ENCODE measurements around the gene MCF2L2. TPM values are rescaled to one million over a fixed set of nuclear protein-coding genes. Genes with fewer than 3 reads are reported as not detected.

The MCF2L2 gene
- total and polyA plus RNA-seq, 10 donors, result 0.46 to 37.7 (median 17.6) TPM

GRCh38 chr3:183227586-183227985, 200.8 kb downstream of the MCF2L2 start:
- TF ChIP-seq CTCF (IDR thresholded peaks at IDR 0.05 in 8 of 11, conservative IDR thresholded peaks at IDR 0.05 in 3 of 11) (no peak), POLR2A (IDR thresholded peaks at IDR 0.05) (no peak), POLR2AphosphoS5 (IDR thresholded peaks at IDR 0.05) (no peak)
- H3K4me1 ChIP-seq, result peaks cover 0 to 5% (median 0%) of the 10 kb centered on the region in 6 donors
- no peak overlapping the region for H3K4me3 ChIP-seq
- no peaks in the 10 kb centered on the region for H3K27me3 ChIP-seq (replicated peaks in 1 of 7)
- no peak for DNase-seq
- H3K9me3 ChIP-seq, result no peaks in the 10 kb centered on the region
- intact Hi-C loops (cut with DNase I; ENCODE audit: low total_unique reads), result no loop called here
- H3K27ac ChIP-seq, result no peak overlapping the region
- H3K36me3 ChIP-seq, result peaks cover 0 to 17% (median 0%) of the 10 kb centered on the region in 6 donors
- WGBS, 5 donors, result 87 to 94% (median 93%) methylated on average over 4 of the region's 4 CpGs

DNA sequence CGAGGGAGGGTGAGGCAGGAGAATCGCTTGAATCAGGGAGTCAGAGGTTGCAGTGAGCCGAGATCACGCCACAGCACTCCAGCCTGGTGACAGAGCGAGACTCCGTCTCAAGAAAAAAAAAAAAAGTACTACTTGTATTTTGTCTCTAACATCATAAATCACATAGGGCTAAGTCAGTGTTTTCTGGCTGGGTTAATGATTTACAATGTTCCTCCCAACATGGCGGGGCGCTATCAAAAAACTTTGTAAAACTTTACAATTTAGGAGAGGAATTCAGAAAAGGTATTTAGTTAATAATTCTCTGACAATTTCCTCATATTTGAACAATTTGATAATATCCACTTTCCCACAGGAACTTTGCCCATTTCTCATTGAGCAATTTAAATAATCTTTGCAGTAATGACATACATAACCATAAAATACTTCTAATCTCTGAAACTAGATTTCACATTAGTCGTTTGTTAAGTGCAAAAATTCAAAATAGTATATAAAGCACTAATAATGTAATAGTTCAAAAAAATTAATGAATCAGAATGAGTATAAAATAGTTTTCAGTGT, 202.0 kb downstream of the MCF2L2 start:
- intact Hi-C loops (cut with DNase I; ENCODE audit: low total_unique reads), result no loop called here
- Histone ChIP-seq H3K27me3 (replicated peaks in 1 of 7) (no peaks in the 10 kb centered on the region), H3K36me3 (peaks cover 0 to 20% (median 2%) of the 10 kb centered on the region in 6 donors), H3K27ac (no peak overlapping the region), H3K4me3 (no peak overlapping the region), H3K9me3 (no peaks in the 10 kb centered on the region), H3K4me1 (peaks cover 0 to 5% (median 0%) of the 10 kb centered on the region in 6 donors)
- DNase-seq, result no peak
- WGBS, 5 donors, result 81 to 95% (median 87%) methylated on average over 9 of the region's 9 CpGs
- TF ChIP-seq POLR2A (IDR thresholded peaks at IDR 0.05) (no peak), CTCF (IDR thresholded peaks at IDR 0.05 in 8 of 11, conservative IDR thresholded peaks at IDR 0.05 in 3 of 11) (no peak), POLR2AphosphoS5 (IDR thresholded peaks at IDR 0.05) (no peak)

GRCh38 chr3:183224180-183224970, 204.0 kb downstream of the MCF2L2 start:
- no peak overlapping the region for H3K4me3 ChIP-seq
- DNase-seq, result no peak
- 37 to 59% (median 47%) methylated on average over 11 of the region's 11 CpGs for WGBS, 5 donors
- H3K4me1 ChIP-seq, result peaks cover 0 to 5% (median 0%) of the 10 kb centered on the region in 6 donors
- peaks cover 0 to 25% (median 2%) of the 10 kb centered on the region in 6 donors for H3K36me3 ChIP-seq
- H3K27me3 ChIP-seq (replicated peaks in 1 of 7), result no peaks in the 10 kb centered on the region
- intact Hi-C loops (cut with DNase I; ENCODE audit: low total_unique reads), result no loop called here
- H3K27ac ChIP-seq, result no peak overlapping the region
- H3K9me3 ChIP-seq, result no peaks in the 10 kb centered on the region
- TF ChIP-seq CTCF (IDR thresholded peaks at IDR 0.05 in 8 of 11, conservative IDR thresholded peaks at IDR 0.05 in 3 of 11) (no peak), POLR2A (IDR thresholded peaks at IDR 0.05) (no peak), POLR2AphosphoS5 (IDR thresholded peaks at IDR 0.05) (no peak)

DNA sequence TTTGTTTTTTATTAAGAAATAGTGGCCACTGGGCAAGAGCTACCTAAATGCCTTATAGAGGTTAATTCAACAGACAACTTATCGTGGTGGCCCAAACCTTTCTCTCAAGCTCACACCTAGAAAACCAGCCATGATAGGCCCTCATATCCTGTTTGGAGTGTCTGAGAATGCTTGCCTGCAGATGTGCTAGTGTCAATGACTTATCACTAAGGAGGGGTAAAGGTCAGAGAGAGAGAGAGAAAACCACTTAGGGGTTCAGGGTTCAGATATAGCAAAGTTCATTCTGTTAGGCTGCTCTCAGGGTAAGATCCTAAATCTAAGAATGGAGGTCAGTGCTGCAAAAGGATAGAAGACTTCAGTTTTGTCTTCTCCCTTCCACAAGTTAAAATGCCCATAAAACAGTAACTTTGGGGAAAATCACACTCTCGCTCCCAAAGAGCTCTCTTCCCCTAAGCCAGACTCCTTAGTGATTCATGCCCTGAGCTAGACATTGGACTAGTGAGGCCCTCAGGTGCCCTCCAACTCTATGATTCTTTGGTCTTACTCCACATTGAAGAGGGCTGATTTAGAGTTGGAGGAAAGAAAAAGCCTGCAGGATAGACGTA, 205.7 kb downstream of the MCF2L2 start:
- DNase-seq, result no peak
- no peak for TF ChIP-seq POLR2A (IDR thresholded peaks at IDR 0.05)
- no peak for TF ChIP-seq CTCF (IDR thresholded peaks at IDR 0.05 in 8 of 11, conservative IDR thresholded peaks at IDR 0.05 in 3 of 11)
- TF ChIP-seq POLR2AphosphoS5 (IDR thresholded peaks at IDR 0.05), result no peak
- Histone ChIP-seq H3K4me3 (no peak overlapping the region), H3K27ac (no peak overlapping the region), H3K36me3 (peaks cover 0 to 25% (median 2%) of the 10 kb centered on the region in 6 donors), H3K9me3 (no peaks in the 10 kb centered on the region), H3K27me3 (replicated peaks in 1 of 7) (no peaks in the 10 kb centered on the region), H3K4me1 (peaks cover 0 to 5% (median 0%) of the 10 kb centered on the region in 6 donors)
- 92 to 100% (median 96%) methylated on average over 3 of the region's 3 CpGs for WGBS, 5 donors
- intact Hi-C loops (cut with DNase I; ENCODE audit: low total_unique reads), result no loop called here

All from spleen (tissue), 11 donors.